ENCODE data around the gene NOP10. TPM values are rescaled to one million over a fixed set of nuclear protein-coding genes. Genes with fewer than 3 reads are reported as not detected.

The NOP10 gene
- polyA plus RNA-seq, 2 of the 4 experiments (the other 2 are of a cell fraction) = 451 to 502 TPM

DNA sequence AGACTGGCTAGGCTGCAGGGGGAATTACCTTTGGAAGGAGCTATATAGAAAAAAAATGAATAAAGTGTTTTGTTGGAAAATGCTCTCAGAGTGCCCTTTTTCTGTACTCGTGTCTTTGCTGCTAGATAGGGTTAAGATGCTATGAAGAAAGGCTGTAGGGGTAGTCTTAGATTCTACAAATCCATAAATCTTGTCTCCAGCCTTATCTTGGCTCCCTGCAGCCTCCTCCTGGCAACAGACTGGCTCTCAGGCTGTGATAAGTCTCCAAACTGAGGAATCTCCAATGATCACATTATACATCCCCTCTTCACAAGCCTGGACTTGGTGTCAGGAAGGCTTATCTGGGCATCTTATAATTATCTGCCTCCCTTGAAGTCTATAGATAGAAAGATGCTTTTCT, 14.7 kb upstream of the NOP10 start:
- WGBS (ENCODE audit: missing lambda C conversion rate) = 89% methylated on average over 1 of the region's 1 CpG
- CTCF ChIA-PET = interaction anchor here (0.6 to 3.4 kb wide), 11 partner anchors 8 to 131 kb away, joined by 3 to 31 read pairs (median 3); partner anchors contain the start of genes LPCAT4, NOP10 and NUTM1
- ATAC-seq = no peak

DNA sequence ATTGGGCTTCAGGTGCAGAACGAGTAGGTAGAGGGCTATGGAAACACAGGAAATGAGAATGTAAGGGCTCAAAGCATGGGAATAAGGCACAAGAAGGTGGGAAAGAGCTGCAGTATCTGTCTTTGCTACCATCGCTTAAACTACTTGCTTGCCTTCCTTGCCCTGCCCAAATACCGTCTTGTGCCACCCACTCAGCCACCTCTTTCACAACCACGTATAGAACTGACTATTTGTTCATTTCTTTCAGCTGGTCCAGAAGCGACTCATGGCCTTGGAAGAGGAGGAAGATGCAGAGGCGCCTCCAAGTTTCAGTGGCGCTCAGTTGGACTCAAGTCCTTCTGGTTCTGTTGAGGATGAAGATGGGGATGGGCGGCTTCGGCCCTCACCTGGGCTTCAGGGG, 12.3 kb upstream of the NOP10 start:
- Histone ChIP-seq H3K4me2 (no peak overlapping the region), H3K4me1 (peaks cover 8% of the 10 kb centered on the region; the same call in 2 of the 3 replicates), H3K9me3 (no peaks in the 10 kb centered on the region), H3K27ac (no peak overlapping the region), H3K4me3 (no peak overlapping the region)
- WGBS (ENCODE audit: missing lambda C conversion rate) = 90% methylated on average over 9 of the region's 9 CpGs
- ChIA-PET CTCF (interaction anchor here (0.8 to 5.0 kb wide), 6 partner anchors 8 to 114 kb away, joined by 3 to 42 read pairs (median 4); partner anchors contain the start of genes LPCAT4, NOP10, NUTM1 and SLC12A6), POLR2A (interaction anchor here (1.8 kb wide), 1 partner anchor 11 kb away, joined by 9 read pairs; the partner anchor contains the start of gene LPCAT4)
- ATAC-seq (no peak), FAIRE-seq (no peak), DNase-seq (ENCODE audit: low read depth in 1 of 2, low spot score in 1 of 2) (no peak)
- TF ChIP-seq NR3C1 (IDR thresholded peaks at IDR 0.05) (no peak), FOSL2 (IDR thresholded peaks at IDR 0.05) (no peak), FOSL2 (CRISPR knock-in tag; IDR thresholded peaks at IDR 0.05) (no peak), HEYL (CRISPR knock-in tag; IDR thresholded peaks at IDR 0.05) (no peak), PHF8 (IDR thresholded peaks at IDR 0.05; ENCODE audit: borderline replicate concordance, low read depth) (no peak), BHLHE40 (IDR thresholded peaks at IDR 0.05; ENCODE audit: low read depth, low read length) (no peak), TP53 (CRISPR knock-in tag; IDR thresholded peaks at IDR 0.05) (no peak), FOXS1 (CRISPR knock-in tag; IDR thresholded peaks at IDR 0.05) (no peak), KDM5A (IDR thresholded peaks at IDR 0.05) (no peak), HOXB13 (CRISPR knock-in tag; IDR thresholded peaks at IDR 0.05; ENCODE audit: low read depth) (no peak), ZFP36 (IDR thresholded peaks at IDR 0.05; ENCODE audit: borderline replicate concordance, partially characterized antibody) (no peak), CHD2 (IDR thresholded peaks at IDR 0.05; ENCODE audit: low read length, partially characterized antibody) (no peak), EHMT2 (IDR thresholded peaks at IDR 0.05; ENCODE audit: low read depth) (no peak), MAZ (IDR thresholded peaks at IDR 0.05; ENCODE audit: borderline replicate concordance, low read depth, low read length) (no peak)
- TF ChIP-seq, protein P1, sequence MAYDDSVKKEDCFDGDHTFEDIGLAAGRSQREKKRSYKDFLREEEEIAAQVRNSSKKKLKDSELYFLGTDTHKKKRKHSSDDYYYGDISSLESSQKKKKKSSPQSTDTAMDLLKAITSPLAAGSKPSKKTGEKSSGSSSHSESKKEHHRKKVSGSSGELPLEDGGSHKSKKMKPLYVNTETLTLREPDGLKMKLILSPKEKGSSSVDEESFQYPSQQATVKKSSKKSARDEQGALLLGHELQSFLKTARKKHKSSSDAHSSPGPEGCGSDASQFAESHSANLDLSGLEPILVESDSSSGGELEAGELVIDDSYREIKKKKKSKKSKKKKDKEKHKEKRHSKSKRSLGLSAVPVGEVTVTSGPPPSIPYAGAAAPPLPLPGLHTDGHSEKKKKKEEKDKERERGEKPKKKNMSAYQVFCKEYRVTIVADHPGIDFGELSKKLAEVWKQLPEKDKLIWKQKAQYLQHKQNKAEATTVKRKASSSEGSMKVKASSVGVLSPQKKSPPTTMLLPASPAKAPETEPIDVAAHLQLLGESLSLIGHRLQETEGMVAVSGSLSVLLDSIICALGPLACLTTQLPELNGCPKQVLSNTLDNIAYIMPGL (CRISPR knock-in tag; IDR thresholded peaks at IDR 0.05; ENCODE audit: borderline replicate concordance) = no peak

More for the DNA sequence above, 14.7 kb upstream of the NOP10 start:
- Histone ChIP-seq H3K9me3 (no peaks in the 10 kb centered on the region), H3K27ac (no peak overlapping the region), H3K4me2 (no peak overlapping the region), H3K4me3 (no peak overlapping the region), H3K4me1 (peaks cover 8% of the 10 kb centered on the region; the same call in 2 of the 3 replicates)
- TF ChIP-seq FOSL2 (IDR thresholded peaks at IDR 0.05) (no peak), FOSL2 (CRISPR knock-in tag; IDR thresholded peaks at IDR 0.05) (no peak), HOXA7 (CRISPR knock-in tag; IDR thresholded peaks at IDR 0.05) (no peak), MYC (IDR thresholded peaks at IDR 0.05; ENCODE audit: borderline replicate concordance, low read length) (no peak)
- TF ChIP-seq, protein P2, sequence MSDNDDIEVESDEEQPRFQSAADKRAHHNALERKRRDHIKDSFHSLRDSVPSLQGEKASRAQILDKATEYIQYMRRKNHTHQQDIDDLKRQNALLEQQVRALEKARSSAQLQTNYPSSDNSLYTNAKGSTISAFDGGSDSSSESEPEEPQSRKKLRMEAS (IDR thresholded peaks at IDR 0.05) = no peak
- POLR2A ChIA-PET = interaction anchor here (1.3 kb wide), 1 partner anchor 10 kb away, joined by 10 read pairs; the partner anchor contains the start of gene LPCAT4
- DNase-seq (ENCODE audit: low read depth in 1 of 2, low spot score in 1 of 2) (no peak), FAIRE-seq (peak; percentile 46)

DNA sequence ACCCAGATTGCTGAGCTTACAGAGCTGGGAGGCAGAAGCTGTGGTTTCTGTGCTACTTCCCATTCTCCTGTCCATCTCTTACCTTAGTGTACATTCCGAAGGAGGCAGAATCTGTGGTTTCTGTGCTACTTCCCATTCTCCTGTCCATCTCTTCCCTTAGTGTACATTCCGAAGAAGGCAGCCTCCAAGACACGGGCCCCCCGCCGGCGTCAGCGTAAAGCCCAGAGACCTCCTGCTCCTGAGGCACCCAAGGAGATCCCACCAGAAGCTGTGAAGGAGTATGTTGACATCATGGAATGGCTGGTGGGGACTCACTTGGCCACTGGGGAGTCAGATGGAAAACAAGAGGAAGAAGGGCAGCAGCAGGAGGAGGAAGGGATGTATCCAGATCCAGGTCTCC, 11.3 kb upstream of the NOP10 start:
- no peak overlapping the region for H3K4me3 ChIP-seq
- H3K4me2 ChIP-seq = no peak overlapping the region
- H3K9me3 ChIP-seq = no peaks in the 10 kb centered on the region
- WGBS (ENCODE audit: missing lambda C conversion rate) = 81% methylated on average over 7 of the region's 7 CpGs
- ATAC-seq (no peak), FAIRE-seq (no peak), DNase-seq (ENCODE audit: low read depth in 1 of 2, low spot score in 1 of 2) (no peak)
- CTCF ChIA-PET = interaction anchor here (0.9 to 5.0 kb wide), 4 partner anchors 9 to 17 kb away, joined by 3 to 42 read pairs (median 20); partner anchors contain the start of genes LPCAT4, NOP10, NUTM1 and SLC12A6
- H3K4me1 ChIP-seq = peaks cover under 1% of the 10 kb centered on the region; the same call in 1 of the 3 replicates
- H3K27ac ChIP-seq = no peak overlapping the region
- POLR2A ChIA-PET = interaction anchor here (1.8 kb wide), 1 partner anchor 12 kb away, joined by 9 read pairs; the partner anchor contains the start of gene LPCAT4
- no peak for TF ChIP-seq NPAS2 (CRISPR knock-in tag; IDR thresholded peaks at IDR 0.05; ENCODE audit: borderline replicate concordance)
- TF ChIP-seq EP300 (IDR thresholded peaks at IDR 0.05) = no peak
- TF ChIP-seq FOXS1 (CRISPR knock-in tag; IDR thresholded peaks at IDR 0.05) = no peak
- no peak for TF ChIP-seq RAD21 (conservative IDR thresholded peaks at IDR 0.05 in 1 of 2, IDR thresholded peaks at IDR 0.05 in 1 of 2)
- TF ChIP-seq KDM1A (IDR thresholded peaks at IDR 0.05; ENCODE audit: low read depth) = no peak
- TF ChIP-seq, protein P3, sequence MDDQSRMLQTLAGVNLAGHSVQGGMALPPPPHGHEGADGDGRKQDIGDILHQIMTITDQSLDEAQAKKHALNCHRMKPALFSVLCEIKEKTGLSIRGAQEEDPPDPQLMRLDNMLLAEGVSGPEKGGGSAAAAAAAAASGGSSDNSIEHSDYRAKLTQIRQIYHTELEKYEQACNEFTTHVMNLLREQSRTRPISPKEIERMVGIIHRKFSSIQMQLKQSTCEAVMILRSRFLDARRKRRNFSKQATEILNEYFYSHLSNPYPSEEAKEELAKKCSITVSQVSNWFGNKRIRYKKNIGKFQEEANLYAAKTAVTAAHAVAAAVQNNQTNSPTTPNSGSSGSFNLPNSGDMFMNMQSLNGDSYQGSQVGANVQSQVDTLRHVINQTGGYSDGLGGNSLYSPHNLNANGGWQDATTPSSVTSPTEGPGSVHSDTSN (IDR thresholded peaks at IDR 0.05) = no peak
- no peak for TF ChIP-seq HOXB5 (CRISPR knock-in tag; IDR thresholded peaks at IDR 0.05)
- no peak for TF ChIP-seq SMC3 (IDR thresholded peaks at IDR 0.05)
- TF ChIP-seq, protein P4, sequence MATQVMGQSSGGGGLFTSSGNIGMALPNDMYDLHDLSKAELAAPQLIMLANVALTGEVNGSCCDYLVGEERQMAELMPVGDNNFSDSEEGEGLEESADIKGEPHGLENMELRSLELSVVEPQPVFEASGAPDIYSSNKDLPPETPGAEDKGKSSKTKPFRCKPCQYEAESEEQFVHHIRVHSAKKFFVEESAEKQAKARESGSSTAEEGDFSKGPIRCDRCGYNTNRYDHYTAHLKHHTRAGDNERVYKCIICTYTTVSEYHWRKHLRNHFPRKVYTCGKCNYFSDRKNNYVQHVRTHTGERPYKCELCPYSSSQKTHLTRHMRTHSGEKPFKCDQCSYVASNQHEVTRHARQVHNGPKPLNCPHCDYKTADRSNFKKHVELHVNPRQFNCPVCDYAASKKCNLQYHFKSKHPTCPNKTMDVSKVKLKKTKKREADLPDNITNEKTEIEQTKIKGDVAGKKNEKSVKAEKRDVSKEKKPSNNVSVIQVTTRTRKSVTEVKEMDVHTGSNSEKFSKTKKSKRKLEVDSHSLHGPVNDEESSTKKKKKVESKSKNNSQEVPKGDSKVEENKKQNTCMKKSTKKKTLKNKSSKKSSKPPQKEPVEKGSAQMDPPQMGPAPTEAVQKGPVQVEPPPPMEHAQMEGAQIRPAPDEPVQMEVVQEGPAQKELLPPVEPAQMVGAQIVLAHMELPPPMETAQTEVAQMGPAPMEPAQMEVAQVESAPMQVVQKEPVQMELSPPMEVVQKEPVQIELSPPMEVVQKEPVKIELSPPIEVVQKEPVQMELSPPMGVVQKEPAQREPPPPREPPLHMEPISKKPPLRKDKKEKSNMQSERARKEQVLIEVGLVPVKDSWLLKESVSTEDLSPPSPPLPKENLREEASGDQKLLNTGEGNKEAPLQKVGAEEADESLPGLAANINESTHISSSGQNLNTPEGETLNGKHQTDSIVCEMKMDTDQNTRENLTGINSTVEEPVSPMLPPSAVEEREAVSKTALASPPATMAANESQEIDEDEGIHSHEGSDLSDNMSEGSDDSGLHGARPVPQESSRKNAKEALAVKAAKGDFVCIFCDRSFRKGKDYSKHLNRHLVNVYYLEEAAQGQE (IDR thresholded peaks at IDR 0.05) = no peak
- TF ChIP-seq CHD4 (IDR thresholded peaks at IDR 0.05; ENCODE audit: borderline replicate concordance) = no peak

Data from A549 (cell line).